Stimulated activated CD8-positive, alpha-beta memory T cell treated with anti-CD3 and anti-CD28 coated beads, Interleukin-12 subunit alpha, Interleukin-12 subunit beta, amount 100 ng/mL, for 1 hour (primary cell): ENCODE data around the gene SEC31A.
A peak's percentile ranks its signal among the peaks of the same experiment; 100 is the strongest.
"Not testable (repeated sequence)": the region's sequence is repeated elsewhere in the genome, so short reads cannot be mapped to it uniquely, and the experiment has no call there.

Experiments used
- DNase-seq: peaks from one replicate; pipeline ENCODE4 v3.0.0-alpha.2; 2020; ENCODE audit warnings: low read depth

Gene SEC31A

DNA sequence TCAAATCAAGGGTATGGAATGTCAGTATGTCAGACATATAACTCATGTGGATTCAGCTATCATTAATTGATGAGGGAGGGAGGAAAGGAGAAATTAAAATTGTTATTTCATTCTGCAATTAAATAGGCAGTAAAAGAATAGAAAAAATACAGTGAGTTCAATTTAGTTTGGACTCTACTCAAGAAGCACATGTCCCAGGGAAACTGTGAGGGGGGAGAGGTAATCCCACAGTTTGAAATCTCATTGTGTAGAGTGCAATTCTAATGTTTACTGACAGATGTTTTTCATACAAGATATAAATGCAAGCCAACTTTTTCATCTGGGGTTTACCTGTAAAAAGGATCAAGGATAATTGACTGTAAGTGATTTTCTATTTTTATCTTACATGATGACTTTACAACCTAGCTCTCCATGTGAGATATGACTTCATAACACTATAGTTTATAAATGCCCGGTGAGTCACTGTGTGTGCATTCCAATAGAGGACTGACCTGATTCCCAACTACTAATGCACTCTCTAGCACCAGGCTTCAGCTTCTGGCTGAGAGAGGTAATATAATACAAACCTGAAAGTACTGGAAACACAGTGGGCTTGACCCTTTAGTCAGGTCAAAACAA lies 57.1 kb downstream of the SEC31A start:
- DNase-seq = no peak

DNA sequence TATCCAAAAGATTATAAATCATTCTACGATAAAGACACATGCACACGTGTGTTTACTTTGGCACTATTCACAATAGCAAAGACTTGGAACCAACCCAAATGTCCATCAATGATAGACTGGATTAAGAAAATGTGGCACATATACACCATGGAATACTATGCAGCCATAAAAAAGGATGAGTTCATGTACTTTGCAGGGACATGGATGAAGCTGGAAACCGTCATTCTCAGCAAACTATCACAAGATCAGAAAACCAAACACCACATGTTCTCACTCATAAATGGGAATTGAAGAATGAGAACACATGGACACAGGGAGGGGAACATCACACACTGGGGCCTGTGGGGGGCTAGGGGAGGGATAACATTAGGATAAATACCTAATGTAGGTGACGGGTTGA lies 57.9 kb downstream of the SEC31A start:
- DNase-seq = not testable (repeated sequence)

GRCh38 chr4:82825425-82825824 lies 65.5 kb downstream of the SEC31A start:
- DNase-seq = no peak

DNA sequence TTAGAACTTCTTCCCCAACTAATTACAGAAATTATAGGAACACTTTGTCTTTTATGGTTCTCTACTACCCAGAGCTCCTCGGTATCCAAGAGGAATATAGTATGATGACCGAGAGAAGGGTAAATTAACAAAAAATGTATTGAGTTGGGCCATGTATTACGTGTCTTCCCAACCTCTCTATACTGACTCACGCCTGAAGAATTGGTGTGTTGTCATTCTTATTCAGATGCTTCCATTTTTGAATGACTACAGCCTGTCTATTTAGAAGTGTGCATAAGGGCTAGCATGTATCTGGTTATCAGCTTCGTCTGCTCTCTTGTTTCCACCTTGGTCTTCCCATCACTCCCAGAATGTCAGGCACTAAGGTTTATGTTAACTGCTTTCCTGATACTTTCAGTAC lies 67.9 kb downstream of the SEC31A start:
- no peak for DNase-seq

GRCh38 chr4:82820689-82821088 lies 70.3 kb downstream of the SEC31A start:
- DNase-seq = no peak

DNA sequence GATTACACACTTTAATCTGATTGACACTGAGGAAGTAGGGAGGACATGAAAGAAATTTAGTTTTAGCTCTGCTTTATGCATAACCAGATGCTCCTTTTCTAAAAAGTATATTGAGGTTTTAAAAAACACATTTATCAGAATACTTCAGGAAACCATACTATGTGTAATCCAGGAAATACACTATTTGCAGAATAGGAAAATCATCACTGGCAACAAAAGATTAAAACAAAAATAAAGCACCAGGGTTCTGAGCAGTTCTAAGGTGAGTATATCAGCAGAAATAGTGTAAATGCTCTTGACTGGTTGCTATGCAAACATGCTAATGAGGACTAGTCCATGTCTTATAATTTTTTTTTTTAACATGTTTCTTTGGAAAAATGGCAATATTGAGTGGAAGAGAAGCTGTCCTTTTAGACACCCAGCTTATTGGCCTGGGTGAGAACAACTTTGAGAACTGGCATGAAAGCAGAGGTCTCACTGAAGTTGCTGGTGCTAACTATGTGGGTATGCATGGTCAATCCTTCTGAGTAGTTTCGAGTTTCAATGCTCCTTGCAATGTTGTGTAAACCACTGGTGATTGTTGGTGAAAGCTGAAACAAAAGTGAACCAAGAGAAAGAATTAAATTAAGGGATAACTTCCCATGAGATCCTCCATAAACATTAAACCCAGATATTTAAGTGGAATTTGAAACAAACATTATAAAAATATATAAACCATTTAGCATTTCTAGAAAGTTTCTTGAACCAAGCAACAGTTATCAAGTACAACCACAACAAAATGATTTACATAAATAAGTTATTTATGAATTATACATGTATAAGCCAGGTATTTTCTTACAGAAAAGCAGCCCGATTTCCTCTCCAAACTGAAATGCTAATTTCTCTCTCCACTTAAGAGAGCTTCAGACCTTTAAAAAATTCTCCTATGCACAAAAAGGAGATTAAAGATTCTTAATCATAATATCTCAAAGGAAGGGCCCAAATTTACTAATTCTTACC lies 72.0 kb downstream of the SEC31A start:
- DNase-seq = no peak

DNA sequence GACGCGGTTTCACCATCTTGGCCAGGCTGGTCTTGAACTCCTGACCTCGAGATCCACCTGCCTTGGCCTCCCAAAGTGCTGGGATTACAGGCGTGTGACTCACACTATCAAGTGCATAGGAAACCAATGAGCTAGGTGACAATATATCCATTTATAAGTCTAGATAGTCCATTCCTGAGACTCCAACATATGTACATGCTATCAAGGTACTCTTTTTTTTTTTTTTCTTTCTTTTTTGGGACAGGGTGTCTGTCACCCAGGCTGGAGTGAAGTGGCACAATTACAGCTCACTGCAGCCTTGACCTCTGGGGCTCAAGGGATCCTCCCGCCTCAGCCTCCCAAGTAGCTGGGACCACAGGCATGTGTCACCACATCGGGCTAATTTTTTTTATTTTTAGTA lies 74.1 kb downstream of the SEC31A start:
- not testable (repeated sequence) for DNase-seq

- DNase-seq = no peak
Measured at GRCh38 chr4:82814034-82814433, 76.9 kb downstream of the SEC31A start.

- DNase-seq = no peak
Measured at GRCh38 chr4:82811838-82812341, 79.1 kb downstream of the SEC31A start.

DNA sequence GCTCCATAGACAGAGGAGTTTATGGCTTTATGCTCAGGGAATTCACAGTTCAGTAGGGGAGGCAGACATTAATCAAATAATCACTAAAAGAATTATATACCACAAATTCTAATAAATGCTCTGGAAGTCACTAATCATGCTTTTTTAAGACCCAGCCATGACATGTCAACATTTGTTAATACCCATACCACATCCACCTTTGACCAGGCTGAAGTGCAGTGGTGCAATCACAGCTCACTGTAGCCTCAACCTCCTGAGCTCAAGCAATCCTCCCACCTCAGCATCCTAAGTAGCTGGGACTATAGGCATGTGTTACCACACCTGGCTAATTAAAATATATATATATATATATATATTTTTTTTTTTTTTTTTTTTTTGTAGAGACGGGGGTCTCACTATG lies 79.6 kb downstream of the SEC31A start:
- no peak for DNase-seq

DNA sequence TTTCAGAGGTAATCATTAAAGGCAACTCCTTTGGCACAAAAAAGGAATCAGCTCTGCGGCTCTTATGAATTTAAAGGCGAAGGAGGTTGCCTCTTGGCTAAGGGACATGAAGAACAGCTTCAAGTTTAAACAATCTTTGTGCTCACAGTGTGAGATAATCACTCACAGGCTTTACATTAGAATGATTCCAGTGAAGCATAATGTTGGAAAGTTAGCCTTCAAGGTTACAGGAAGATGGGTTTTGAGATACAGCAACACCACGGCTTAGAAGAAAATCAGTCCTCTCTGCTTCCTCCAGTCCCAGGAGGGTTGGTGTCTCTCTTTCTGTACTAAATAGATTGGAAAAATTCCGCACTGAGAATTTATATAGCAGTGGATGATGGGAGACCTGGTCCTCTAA lies 80.8 kb downstream of the SEC31A start:
- no peak for DNase-seq

DNA sequence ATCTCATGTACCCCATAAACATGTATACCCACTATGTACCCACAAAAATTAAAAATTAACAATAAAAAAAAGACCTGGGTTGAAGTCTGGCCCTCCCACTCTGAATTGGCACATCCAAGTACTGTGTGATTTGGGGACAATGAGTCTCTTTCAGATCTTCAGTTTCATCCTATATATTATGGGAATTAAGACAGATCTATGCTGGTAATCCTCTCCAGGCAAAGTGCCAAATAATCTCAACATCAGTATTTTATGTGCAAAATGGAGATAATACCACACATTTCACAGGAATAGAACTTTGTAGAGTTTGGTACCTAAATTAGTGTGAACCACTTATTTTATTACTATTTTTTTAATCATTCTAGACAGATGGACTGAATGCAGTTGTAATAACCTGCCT lies 81.3 kb downstream of the SEC31A start:
- DNase-seq = no peak

DNA sequence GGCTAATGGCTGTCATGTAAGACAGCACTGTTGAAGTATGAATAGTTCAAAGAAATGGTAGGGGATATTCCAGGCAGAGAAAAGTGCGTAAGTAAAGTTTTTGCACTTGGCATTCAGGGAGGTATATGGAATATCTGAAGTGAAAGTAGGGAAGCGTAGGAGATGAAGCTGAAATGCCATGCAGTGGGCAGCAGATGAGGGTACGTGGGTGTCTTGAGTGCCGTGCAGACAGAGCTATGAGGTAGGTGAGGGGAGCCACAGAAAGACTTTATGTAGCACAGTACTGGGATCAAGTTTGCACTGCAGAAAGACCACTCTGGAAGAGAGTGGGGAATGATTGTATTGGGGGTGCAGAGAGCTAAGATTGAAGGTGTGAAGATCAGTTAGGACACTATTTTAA lies 87.2 kb downstream of the SEC31A start:
- no peak for DNase-seq

- DNase-seq = no peak
Measured at GRCh38 chr4:82802911-82803310, 88.0 kb downstream of the SEC31A start.

DNA sequence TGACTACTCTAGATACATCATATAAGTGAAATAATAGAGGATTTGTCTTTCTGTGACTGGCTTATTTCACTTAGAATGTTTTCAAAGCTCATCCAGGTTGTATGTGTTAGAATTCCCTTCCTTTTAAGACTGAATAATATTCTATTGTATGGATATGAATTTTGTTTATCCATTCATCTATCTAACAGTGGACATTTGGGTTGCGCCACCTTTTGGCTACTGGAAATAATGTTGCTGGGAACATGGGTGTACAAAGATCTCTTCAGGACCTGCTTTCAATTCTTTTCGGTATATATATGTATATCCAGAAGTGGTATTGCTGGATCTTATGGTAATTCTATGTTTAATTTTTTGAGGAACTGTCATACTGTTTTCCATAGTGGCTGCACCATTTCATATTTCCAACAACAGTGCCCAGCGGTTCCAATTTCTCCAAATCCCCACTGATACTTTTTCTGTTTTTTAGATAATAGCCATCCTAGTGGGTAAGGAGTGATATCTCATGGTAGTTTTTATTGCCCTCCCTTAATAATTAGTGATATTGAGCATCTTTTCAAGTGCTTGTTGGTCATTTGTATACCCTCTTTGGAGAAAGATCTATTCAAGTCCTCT lies 88.9 kb downstream of the SEC31A start:
- DNase-seq = no peak

DNA sequence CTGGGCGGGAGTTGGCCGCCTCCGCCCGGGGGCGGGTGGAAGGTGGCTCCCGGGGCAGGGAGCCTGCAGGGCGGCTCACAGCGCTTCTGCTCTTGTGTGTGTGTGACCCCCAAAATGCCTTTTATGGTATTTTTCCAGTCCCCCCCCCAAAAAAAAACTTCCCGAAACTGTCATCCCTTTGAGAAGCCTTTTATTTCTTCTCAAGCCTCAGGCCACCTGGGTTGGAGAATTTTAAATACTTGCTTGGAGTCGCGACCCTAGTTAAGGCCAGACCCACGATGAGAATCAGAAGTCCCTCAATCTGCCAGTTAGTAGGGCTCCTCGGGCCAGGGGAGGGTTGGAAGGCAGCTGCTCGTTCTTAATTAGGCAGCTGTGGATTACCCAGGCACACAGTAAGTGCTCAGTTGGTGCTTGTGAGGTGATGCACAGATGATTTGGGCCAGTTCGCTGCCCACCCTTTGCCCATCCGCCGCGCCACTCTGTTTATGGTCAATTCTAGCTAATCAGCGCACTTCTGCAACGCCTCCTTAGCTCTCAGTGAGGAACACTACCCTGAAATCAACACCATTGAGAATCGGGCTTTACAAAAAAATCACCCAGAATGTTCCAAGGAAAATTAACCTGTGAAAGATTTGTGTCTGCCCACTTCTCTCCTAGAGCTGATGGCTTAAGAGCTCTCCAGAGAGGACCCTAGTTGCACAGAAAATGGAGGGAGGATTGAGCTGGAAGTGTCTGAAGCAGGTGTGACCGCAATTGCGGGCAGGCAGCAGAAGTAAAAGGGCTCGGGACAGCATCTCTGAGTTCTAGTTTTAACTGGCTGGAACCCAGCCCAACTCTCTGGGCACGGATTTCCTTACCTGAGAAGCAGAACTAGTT lies 91.7 kb downstream of the SEC31A start:
- DNase-seq = no peak

DNA sequence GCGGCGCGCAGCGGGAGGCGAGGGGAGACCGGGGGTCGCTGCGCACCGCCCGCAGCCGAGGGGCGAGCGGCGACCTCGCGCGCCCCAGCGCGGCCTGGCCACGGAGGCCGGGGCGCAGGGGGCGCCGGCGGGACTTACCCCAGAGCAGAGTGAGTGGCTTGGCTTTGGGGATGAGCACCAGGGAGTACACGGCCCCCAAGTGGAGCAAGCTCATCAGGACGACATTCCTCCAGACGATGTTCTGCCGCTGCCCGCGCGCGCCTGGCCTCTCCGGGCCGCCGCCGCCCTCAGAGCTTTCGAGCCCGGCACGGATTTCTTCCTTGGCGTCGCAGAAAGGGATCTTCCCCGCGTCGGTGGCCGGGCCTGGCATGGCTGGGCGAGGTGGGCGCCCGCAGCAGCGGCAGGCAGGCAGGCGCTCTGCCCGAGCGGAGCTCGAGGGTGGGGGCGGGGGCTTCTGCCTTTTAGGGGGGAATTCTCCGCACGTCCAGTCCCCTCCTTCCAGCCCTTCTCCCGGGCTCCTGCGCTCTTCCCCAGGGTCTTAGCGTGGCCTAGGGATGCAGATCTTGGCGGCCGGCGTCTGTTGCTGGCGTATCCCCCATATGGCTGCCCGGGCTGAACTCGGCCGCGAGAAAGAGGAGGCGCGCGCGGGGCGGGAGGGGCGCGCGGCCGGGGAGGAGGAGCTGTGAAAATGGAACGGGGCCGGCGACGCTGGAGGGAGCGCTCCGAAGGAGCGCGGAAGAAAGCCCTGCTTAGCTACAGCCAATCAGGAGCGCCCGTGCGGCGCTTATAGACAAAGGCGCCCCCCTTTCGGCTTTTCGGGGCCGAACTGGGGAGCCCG lies 92.6 kb downstream of the SEC31A start, which contains the start of gene SCD5:
Gene SCD5, minus strand, starts transcription at position 629 of the 838 bp plus-strand sequence. Its CDS starts 259 bp downstream, at position 370.
- DNase-seq = peak; percentile 45

- no peak for DNase-seq
Measured at GRCh38 chr4:82797405-82798111, 93.4 kb downstream of the SEC31A start.

- DNase-seq = no peak
Measured at GRCh38 chr4:82797040-82797404, 93.9 kb downstream of the SEC31A start.
